Measurements from ENCODE around the gene CCNT1. TPM values are rescaled to one million over a fixed set of nuclear protein-coding genes. Genes with fewer than 3 reads are reported as not detected.
"Not testable (repeated sequence)": the region's sequence is repeated elsewhere in the genome, so short reads cannot be mapped to it uniquely, and the experiment has no call there.

Gene CCNT1
- 10 to 100 TPM; 51.4 to 66.8 TPM for total RNA-seq

GRCh38 chr12:48716493-48717251 lies at the start of gene CCNT1:
TSS of gene CCNT1 (minus strand) at chr12:48716707. CDS start at chr12:48716675, 32 bp downstream.
- Mint-ChIP-seq H3K9me3 (ENCODE audit: low read depth) (peaks cover 7% of the 10 kb centered on the region), H3K27me3 (peaks cover 4% of the 10 kb centered on the region), H3K4me1 (peaks cover 39% of the 10 kb centered on the region), H3K36me3 (peaks cover 53% of the 10 kb centered on the region), H3K4me3 (peak within 1 kb of the TSS; percentile 94), H3K27ac (peak within 1 kb of the TSS; percentile 94)
- CTCF ChIA-PET: interaction anchor here (0.7 to 1.6 kb wide), 2 partner anchors 13 to 37 kb away, joined by 3 to 4 read pairs; no protein-coding TSS in a partner anchor
- peak; percentile 97 for ATAC-seq
- peak; percentile 100 for DNase-seq

GRCh38 chr12:48765753-48766162 lies 49.3 kb upstream of the CCNT1 start:
- no peaks in the 10 kb centered on the region for H3K36me3 Mint-ChIP-seq
- ATAC-seq (peak; percentile 90), DNase-seq (peak; percentile 85)
- H3K27ac Mint-ChIP-seq: peak overlapping the region; percentile 59
- CTCF ChIA-PET: interaction anchor here (1.2 to 4.6 kb wide), 5 partner anchors 9 to 58 kb away, joined by 3 to 34 read pairs (median 11); no protein-coding TSS in a partner anchor
- peaks cover 4% of the 10 kb centered on the region for H3K27me3 Mint-ChIP-seq
- peaks cover 26% of the 10 kb centered on the region for H3K4me1 Mint-ChIP-seq
- H3K4me3 Mint-ChIP-seq: peak overlapping the region; percentile 35
- no peaks in the 10 kb centered on the region for H3K9me3 Mint-ChIP-seq (ENCODE audit: low read depth)

GRCh38 chr12:48764521-48764920 lies 48.0 kb upstream of the CCNT1 start:
- Mint-ChIP-seq H3K4me3 (no peak overlapping the region), H3K4me1 (peaks cover 26% of the 10 kb centered on the region), H3K27me3 (no peaks in the 10 kb centered on the region), H3K36me3 (no peaks in the 10 kb centered on the region), H3K27ac (no peak overlapping the region), H3K9me3 (ENCODE audit: low read depth) (no peaks in the 10 kb centered on the region)
- CTCF ChIA-PET: interaction anchor here (0.8 to 4.6 kb wide), 5 partner anchors 8 to 50 kb away, joined by 3 to 34 read pairs (median 11); no protein-coding TSS in a partner anchor
- DNase-seq: no peak
- ATAC-seq: no peak

- Mint-ChIP-seq H3K36me3 (no peaks in the 10 kb centered on the region), H3K4me3 (no peak overlapping the region), H3K27me3 (peaks cover 4% of the 10 kb centered on the region), H3K9me3 (ENCODE audit: low read depth) (no peaks in the 10 kb centered on the region), H3K4me1 (no peaks in the 10 kb centered on the region), H3K27ac (no peak overlapping the region)
- CTCF ChIA-PET: interaction anchor here (1.0 to 9.9 kb wide), 4 partner anchors 35 to 61 kb away, joined by 3 to 286 read pairs (median 8); partner anchors contain the start of gene ADCY6
- DNase-seq (no peak), ATAC-seq (no peak)
These were observed 42.2 kb upstream of the CCNT1 start for GRCh38 chr12:48758737-48759136.

GRCh38 chr12:48758186-48758585 lies 41.7 kb upstream of the CCNT1 start:
- Mint-ChIP-seq H3K9me3 (ENCODE audit: low read depth) (no peaks in the 10 kb centered on the region), H3K27ac (no peak overlapping the region), H3K36me3 (no peaks in the 10 kb centered on the region), H3K4me1 (no peaks in the 10 kb centered on the region), H3K4me3 (no peak overlapping the region), H3K27me3 (peaks cover 6% of the 10 kb centered on the region)
- CTCF ChIA-PET: interaction anchor here (0.9 to 9.9 kb wide), 5 partner anchors 27 to 62 kb away, joined by 3 to 286 read pairs (median 3); partner anchors contain the start of gene ADCY6
- DNase-seq (no peak), ATAC-seq (no peak)

- H3K27ac Mint-ChIP-seq: peak overlapping the region; percentile 6
- CTCF ChIA-PET: interaction anchor here (1.3 to 9.9 kb wide), 2 partner anchors 43 to 64 kb away, joined by 6 to 286 read pairs; partner anchors contain the start of gene ADCY6
- no peaks in the 10 kb centered on the region for H3K36me3 Mint-ChIP-seq
- peaks cover 12% of the 10 kb centered on the region for H3K4me1 Mint-ChIP-seq
- H3K4me3 Mint-ChIP-seq: no peak overlapping the region
- no peaks in the 10 kb centered on the region for H3K9me3 Mint-ChIP-seq (ENCODE audit: low read depth)
- DNase-seq: no peak
- peaks cover 11% of the 10 kb centered on the region for H3K27me3 Mint-ChIP-seq
- ATAC-seq: peak; percentile 67
These were observed 34.4 kb upstream of the CCNT1 start for GRCh38 chr12:48750769-48751356.

GRCh38 chr12:48750215-48750614 lies 33.7 kb upstream of the CCNT1 start:
- no peak for ATAC-seq
- no peak for DNase-seq
- CTCF ChIA-PET: interaction anchor here (1.3 to 9.9 kb wide), 2 partner anchors 44 to 64 kb away, joined by 6 to 286 read pairs; partner anchors contain the start of gene ADCY6

GRCh38 chr12:48744251-48745008 lies 27.9 kb upstream of the CCNT1 start:
- DNase-seq (no peak), ATAC-seq (no peak)
- Mint-ChIP-seq H3K36me3 (no peaks in the 10 kb centered on the region), H3K27me3 (peaks cover 23% of the 10 kb centered on the region), H3K27ac (no peak overlapping the region), H3K9me3 (ENCODE audit: low read depth) (no peaks in the 10 kb centered on the region), H3K4me3 (no peak overlapping the region), H3K4me1 (no peaks in the 10 kb centered on the region)
- CTCF ChIA-PET: interaction anchor here (1.2 kb wide), 1 partner anchor 9 kb away, joined by 3 read pairs; no protein-coding TSS in a partner anchor

More at GRCh38 chr12:48750215-48750614, 33.7 kb upstream of the CCNT1 start:
- Mint-ChIP-seq H3K9me3 (ENCODE audit: low read depth) (no peaks in the 10 kb centered on the region), H3K27me3 (peaks cover 11% of the 10 kb centered on the region), H3K4me1 (peaks cover 12% of the 10 kb centered on the region), H3K27ac (no peak overlapping the region), H3K36me3 (no peaks in the 10 kb centered on the region), H3K4me3 (no peak overlapping the region)

- ATAC-seq (no peak), DNase-seq (no peak)
- Mint-ChIP-seq H3K27ac (no peak overlapping the region), H3K9me3 (ENCODE audit: low read depth) (no peaks in the 10 kb centered on the region), H3K4me3 (no peak overlapping the region), H3K4me1 (no peaks in the 10 kb centered on the region), H3K36me3 (no peaks in the 10 kb centered on the region), H3K27me3 (peaks cover 32% of the 10 kb centered on the region)
- CTCF ChIA-PET: interaction anchor here (1.8 kb wide), 1 partner anchor 13 kb away, joined by 9 read pairs; no protein-coding TSS in a partner anchor
These were observed 23.2 kb upstream of the CCNT1 start for GRCh38 chr12:48739618-48740269.

GRCh38 chr12:48736456-48736855 lies 19.9 kb upstream of the CCNT1 start:
- H3K36me3 Mint-ChIP-seq: no peaks in the 10 kb centered on the region
- H3K9me3 Mint-ChIP-seq (ENCODE audit: low read depth): no peaks in the 10 kb centered on the region
- CTCF ChIA-PET: interaction anchor here (1.0 kb wide), 3 partner anchors 17 to 79 kb away, joined by 3 read pairs; no protein-coding TSS in a partner anchor
- H3K27me3 Mint-ChIP-seq: peaks cover 35% of the 10 kb centered on the region
- ATAC-seq: no peak
- no peak overlapping the region for H3K27ac Mint-ChIP-seq
- DNase-seq: no peak
- no peaks in the 10 kb centered on the region for H3K4me1 Mint-ChIP-seq
- H3K4me3 Mint-ChIP-seq: no peak overlapping the region

- CTCF ChIA-PET: no interaction called here
- no peak overlapping the region for H3K27ac Mint-ChIP-seq
These were observed 12.3 kb upstream of the CCNT1 start for GRCh38 chr12:48728807-48729206.

GRCh38 chr12:48720737-48721136 lies 4.2 kb upstream of the CCNT1 start:
- ATAC-seq; H3K27ac Mint-ChIP-seq; H3K4me3 Mint-ChIP-seq; DNase-seq; H3K27me3 Mint-ChIP-seq; H3K9me3 Mint-ChIP-seq (ENCODE audit: low read depth); CTCF ChIA-PET: not testable (repeated sequence)
- Mint-ChIP-seq H3K4me1 (peaks cover 14% of the 10 kb centered on the region), H3K36me3 (peaks cover 23% of the 10 kb centered on the region)

More at GRCh38 chr12:48728807-48729206, 12.3 kb upstream of the CCNT1 start:
- no peak for DNase-seq
- no peak for ATAC-seq
- Mint-ChIP-seq H3K9me3 (ENCODE audit: low read depth) (no peaks in the 10 kb centered on the region), H3K4me1 (no peaks in the 10 kb centered on the region), H3K27me3 (peaks cover 5% of the 10 kb centered on the region), H3K36me3 (no peaks in the 10 kb centered on the region), H3K4me3 (no peak overlapping the region)
